HL-60 (cell line): ENCODE measurements around the gene NEGR1.

Experiments
- DNase-seq, 2 experiments: peaks; one replicate each; pipeline ENCODE4 v3.0.0-alpha.2; 2010 to 2020; ENCODE audit warnings: low read depth in 1 of 2, low spot score in 1 of 2
- H3K27ac ChIP-seq: fragments of 250-450 bp; sonication (Bioruptor Pico); replicated peaks from 2 replicates; pipeline ENCODE4 v1.5.1; 2020; ENCODE audit warnings: mild to moderate bottlenecking, moderate library complexity
- H3K27me3 ChIP-seq: fragments of 250-450 bp; sonication (Bioruptor Pico); 2 replicates; pipeline ENCODE4 v1.5.1; 2021; ENCODE audit warnings: mild to moderate bottlenecking, moderate library complexity; ENCODE audit not compliant: insufficient read depth, poor library complexity, severe bottlenecking
- H3K4me3 ChIP-seq: replicated peaks from 2 replicates; pipeline ENCODE4 v1.5.1; 2011; ENCODE audit warnings: mild to moderate bottlenecking, control low read depth, low read length; ENCODE audit not compliant: insufficient read depth
- GABPA ChIP-seq: IDR thresholded peaks from 2 replicates; pipeline ENCODE4 v1.6.1; 2012; ENCODE audit warnings: low read depth
- POLR2AphosphoS5 ChIP-seq: IDR thresholded peaks from 2 replicates; pipeline ENCODE4 v1.6.1; 2012; ENCODE audit warnings: low read depth
- SPI1 ChIP-seq: IDR thresholded peaks from 2 replicates; pipeline ENCODE4 v1.6.1; 2012; ENCODE audit warnings: low read depth, mild to moderate bottlenecking, borderline replicate concordance
- TF ChIP-seq, protein P1 (sequence below): IDR thresholded peaks from 2 replicates; pipeline ENCODE4 v1.6.1; 2012; ENCODE audit warnings: low read depth; ENCODE audit not compliant: insufficient replicate concordance
- TF ChIP-seq, protein P2 (sequence below): IDR thresholded peaks from one replicate; pipeline ENCODE4 v1.5.1; 2011; ENCODE audit warnings: low read length, control low read depth, inconsistent platforms; ENCODE audit not compliant: insufficient read depth

Gene NEGR1

DNA sequence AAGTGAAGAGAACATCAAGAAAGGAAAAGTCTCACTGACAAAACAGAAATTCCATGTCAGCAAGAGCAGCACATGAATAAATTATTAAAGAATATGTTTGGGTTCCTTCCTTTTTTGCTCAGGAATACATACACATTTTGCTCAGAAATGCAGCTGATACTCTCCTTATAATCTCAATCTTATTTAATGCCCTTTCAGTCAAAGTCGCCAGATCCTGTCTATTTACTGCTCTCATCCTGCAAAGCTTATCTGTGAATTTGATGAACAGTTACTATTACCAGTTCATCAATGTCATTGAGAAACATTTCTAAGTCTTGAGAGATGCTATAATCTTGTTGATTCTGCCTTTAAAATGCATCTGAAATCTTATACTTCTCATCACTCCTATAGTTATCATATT, 658.5 kb downstream of the NEGR1 start:
- H3K27ac ChIP-seq, result no peak overlapping the region
- H3K27me3 ChIP-seq, result no peaks in the 10 kb centered on the region
- H3K4me3 ChIP-seq, result no peak overlapping the region
- no peak for DNase-seq
- TF ChIP-seq, protein P1, sequence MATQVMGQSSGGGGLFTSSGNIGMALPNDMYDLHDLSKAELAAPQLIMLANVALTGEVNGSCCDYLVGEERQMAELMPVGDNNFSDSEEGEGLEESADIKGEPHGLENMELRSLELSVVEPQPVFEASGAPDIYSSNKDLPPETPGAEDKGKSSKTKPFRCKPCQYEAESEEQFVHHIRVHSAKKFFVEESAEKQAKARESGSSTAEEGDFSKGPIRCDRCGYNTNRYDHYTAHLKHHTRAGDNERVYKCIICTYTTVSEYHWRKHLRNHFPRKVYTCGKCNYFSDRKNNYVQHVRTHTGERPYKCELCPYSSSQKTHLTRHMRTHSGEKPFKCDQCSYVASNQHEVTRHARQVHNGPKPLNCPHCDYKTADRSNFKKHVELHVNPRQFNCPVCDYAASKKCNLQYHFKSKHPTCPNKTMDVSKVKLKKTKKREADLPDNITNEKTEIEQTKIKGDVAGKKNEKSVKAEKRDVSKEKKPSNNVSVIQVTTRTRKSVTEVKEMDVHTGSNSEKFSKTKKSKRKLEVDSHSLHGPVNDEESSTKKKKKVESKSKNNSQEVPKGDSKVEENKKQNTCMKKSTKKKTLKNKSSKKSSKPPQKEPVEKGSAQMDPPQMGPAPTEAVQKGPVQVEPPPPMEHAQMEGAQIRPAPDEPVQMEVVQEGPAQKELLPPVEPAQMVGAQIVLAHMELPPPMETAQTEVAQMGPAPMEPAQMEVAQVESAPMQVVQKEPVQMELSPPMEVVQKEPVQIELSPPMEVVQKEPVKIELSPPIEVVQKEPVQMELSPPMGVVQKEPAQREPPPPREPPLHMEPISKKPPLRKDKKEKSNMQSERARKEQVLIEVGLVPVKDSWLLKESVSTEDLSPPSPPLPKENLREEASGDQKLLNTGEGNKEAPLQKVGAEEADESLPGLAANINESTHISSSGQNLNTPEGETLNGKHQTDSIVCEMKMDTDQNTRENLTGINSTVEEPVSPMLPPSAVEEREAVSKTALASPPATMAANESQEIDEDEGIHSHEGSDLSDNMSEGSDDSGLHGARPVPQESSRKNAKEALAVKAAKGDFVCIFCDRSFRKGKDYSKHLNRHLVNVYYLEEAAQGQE, result no peak
- no peak for TF ChIP-seq GABPA
- TF ChIP-seq POLR2AphosphoS5, result no peak

GRCh38 chr1:71621785-71622184, 660.6 kb downstream of the NEGR1 start:
- DNase-seq, result no peak
- no peak overlapping the region for H3K4me3 ChIP-seq

GRCh38 chr1:71618766-71619530, 663.4 kb downstream of the NEGR1 start:
- no peaks in the 10 kb centered on the region for H3K27me3 ChIP-seq
- no peak overlapping the region for H3K27ac ChIP-seq
- no peak for DNase-seq
- TF ChIP-seq, protein P2, sequence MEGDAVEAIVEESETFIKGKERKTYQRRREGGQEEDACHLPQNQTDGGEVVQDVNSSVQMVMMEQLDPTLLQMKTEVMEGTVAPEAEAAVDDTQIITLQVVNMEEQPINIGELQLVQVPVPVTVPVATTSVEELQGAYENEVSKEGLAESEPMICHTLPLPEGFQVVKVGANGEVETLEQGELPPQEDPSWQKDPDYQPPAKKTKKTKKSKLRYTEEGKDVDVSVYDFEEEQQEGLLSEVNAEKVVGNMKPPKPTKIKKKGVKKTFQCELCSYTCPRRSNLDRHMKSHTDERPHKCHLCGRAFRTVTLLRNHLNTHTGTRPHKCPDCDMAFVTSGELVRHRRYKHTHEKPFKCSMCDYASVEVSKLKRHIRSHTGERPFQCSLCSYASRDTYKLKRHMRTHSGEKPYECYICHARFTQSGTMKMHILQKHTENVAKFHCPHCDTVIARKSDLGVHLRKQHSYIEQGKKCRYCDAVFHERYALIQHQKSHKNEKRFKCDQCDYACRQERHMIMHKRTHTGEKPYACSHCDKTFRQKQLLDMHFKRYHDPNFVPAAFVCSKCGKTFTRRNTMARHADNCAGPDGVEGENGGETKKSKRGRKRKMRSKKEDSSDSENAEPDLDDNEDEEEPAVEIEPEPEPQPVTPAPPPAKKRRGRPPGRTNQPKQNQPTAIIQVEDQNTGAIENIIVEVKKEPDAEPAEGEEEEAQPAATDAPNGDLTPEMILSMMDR, result no peak
- TF ChIP-seq POLR2AphosphoS5 (no peak), SPI1 (no peak), GABPA (no peak)
- TF ChIP-seq, protein P1, result no peak
- no peak overlapping the region for H3K4me3 ChIP-seq

More at GRCh38 chr1:71621785-71622184, 660.6 kb downstream of the NEGR1 start:
- Histone ChIP-seq H3K27ac (no peak overlapping the region), H3K27me3 (no peaks in the 10 kb centered on the region)
- TF ChIP-seq SPI1 (no peak), POLR2AphosphoS5 (no peak), GABPA (no peak)
- TF ChIP-seq, protein P1, result no peak
- TF ChIP-seq, protein P2, result no peak
